Tibial artery (tissue), 4 donors: ENCODE results near the gene SYNDIG1.

Experiments used
- DNase-seq, 2 donors: peaks; one replicate each; pipeline ENCODE4 v3.0.0-alpha.2; 2019
- H3K27ac ChIP-seq, 2 donors: fragments of 200-600 bp; sonication (generic) in 1 of 2; 1 replicate in 1 of 2; 2 replicates in 1 of 2; pipeline ENCODE4 v1.5.1; 2018 to 2019; ENCODE audit warnings: mild to moderate bottlenecking in 1 of 2
- H3K27me3 ChIP-seq, 2 donors: fragments of 200-600 bp; sonication (generic) in 1 of 2; one replicate each; pipeline versions ENCODE4 v1.5.1 to v1.6.0; 2016 to 2019
- H3K36me3 ChIP-seq, 3 donors: fragments of 200-600 bp; sonication (generic) in 2 of 3; one replicate each; pipeline ENCODE4 v1.5.1; 2016 to 2019; ENCODE audit warnings: mild to moderate bottlenecking in 2 of 3
- H3K4me1 ChIP-seq, 4 donors: fragments of 200-600 bp; sonication (generic) in 2 of 4; 1 replicate in 3 of 4; 2 replicates in 1 of 4; pipeline ENCODE4 v1.5.1; 2016 to 2019
- H3K4me3 ChIP-seq, 2 donors: fragments of 200-600 bp; sonication (generic) in 1 of 2; 1 replicate in 1 of 2; 2 replicates in 1 of 2; pipeline ENCODE4 v1.5.1; 2018 to 2019; ENCODE audit warnings: mild to moderate bottlenecking in 2 of 2
- H3K9me3 ChIP-seq, 3 donors: fragments of 200-600 bp; sonication (generic) in 1 of 3; one replicate each; pipeline ENCODE4 v1.5.1; 2016 to 2019
- CTCF ChIP-seq, 2 experiments: fragments of 200-600 bp in 1 of 2; fragments of 450-650 bp in 1 of 2; IDR thresholded peaks; one replicate each; pipeline ENCODE4 v1.5.1; 2017 to 2019; ENCODE audit warnings: antibody characterized with exemption in 2 of 2, mild to moderate bottlenecking in 1 of 2, moderate library complexity in 1 of 2
- intact Hi-C: fragments of 100-400 bp; cut with DNase I; formaldehyde crosslinking; loops from one replicate; pipeline ENCODE4 v1.15.0; 2023; ENCODE audit warnings: low total_unique reads

Gene SYNDIG1

GRCh38 chr20:24575811-24576210 lies 106.4 kb downstream of the SYNDIG1 start:
- Histone ChIP-seq H3K4me1 (peaks cover 0 to 4% (median 0%) of the 10 kb centered on the region in 4 donors), H3K36me3 (no peaks in the 10 kb centered on the region), H3K27me3 (no peaks in the 10 kb centered on the region), H3K9me3 (no peaks in the 10 kb centered on the region), H3K27ac (no peak overlapping the region), H3K4me3 (no peak overlapping the region)
- TF ChIP-seq CTCF (IDR thresholded peaks at IDR 0.05), result no peak
- no peak for DNase-seq
- intact Hi-C loops, result no loop called here

- DNase-seq, result no peak
- Histone ChIP-seq H3K4me3 (no peak overlapping the region), H3K36me3 (no peaks in the 10 kb centered on the region), H3K27ac (no peak overlapping the region), H3K4me1 (no peaks in the 10 kb centered on the region), H3K27me3 (no peaks in the 10 kb centered on the region), H3K9me3 (no peaks in the 10 kb centered on the region)
- intact Hi-C loops, result no loop called here
- TF ChIP-seq CTCF (IDR thresholded peaks at IDR 0.05), result no peak
Observed at GRCh38 chr20:24576447-24576846, 107.0 kb downstream of the SYNDIG1 start.

- H3K27me3 ChIP-seq, result no peaks in the 10 kb centered on the region
- H3K4me1 ChIP-seq, result no peaks in the 10 kb centered on the region
- no peak overlapping the region for H3K27ac ChIP-seq
- intact Hi-C loops, result no loop called here
- no peak for DNase-seq
- H3K36me3 ChIP-seq, result no peaks in the 10 kb centered on the region
- H3K9me3 ChIP-seq, result no peaks in the 10 kb centered on the region
- H3K4me3 ChIP-seq, result no peak overlapping the region
- no peak for TF ChIP-seq CTCF (IDR thresholded peaks at IDR 0.05)
Observed at GRCh38 chr20:24577271-24577909, 108.0 kb downstream of the SYNDIG1 start.

- intact Hi-C loops, result no loop called here
- no peak overlapping the region for H3K27ac ChIP-seq
Observed at GRCh38 chr20:24578567-24579415, 109.4 kb downstream of the SYNDIG1 start.

GRCh38 chr20:24579475-24579874 lies 110.0 kb downstream of the SYNDIG1 start:
- H3K9me3 ChIP-seq, result no peaks in the 10 kb centered on the region
- intact Hi-C loops, result no loop called here
- TF ChIP-seq CTCF (IDR thresholded peaks at IDR 0.05), result no peak

More at GRCh38 chr20:24578567-24579415, 109.4 kb downstream of the SYNDIG1 start:
- H3K27me3 ChIP-seq, result no peaks in the 10 kb centered on the region
- no peak for DNase-seq
- no peak overlapping the region for H3K4me3 ChIP-seq
- no peaks in the 10 kb centered on the region for H3K36me3 ChIP-seq
- TF ChIP-seq CTCF (IDR thresholded peaks at IDR 0.05), result no peak
- H3K9me3 ChIP-seq, result no peaks in the 10 kb centered on the region
- H3K4me1 ChIP-seq, result no peaks in the 10 kb centered on the region

More at GRCh38 chr20:24579475-24579874, 110.0 kb downstream of the SYNDIG1 start:
- Histone ChIP-seq H3K4me1 (no peaks in the 10 kb centered on the region), H3K4me3 (no peak overlapping the region), H3K36me3 (no peaks in the 10 kb centered on the region), H3K27ac (no peak overlapping the region), H3K27me3 (no peaks in the 10 kb centered on the region)
- no peak for DNase-seq
